ENCODE measurements around the gene TIMM29. TPM values are rescaled to one million over a fixed set of nuclear protein-coding genes. Genes with fewer than 3 reads are reported as not detected.
A peak's percentile ranks its signal among the peaks of the same experiment; 100 is the strongest.

The TIMM29 gene
- 18.4 and 41.5 TPM in 2 replicates for total RNA-seq (ENCODE audit: low replicate concordance)

- H3K4me3 ChIP-seq (ENCODE audit: low read depth, low read length): peak within 1 kb of the TSS; percentile 88
- no peak for TF ChIP-seq CTCF (IDR thresholded peaks at IDR 0.05; ENCODE audit: insufficient read depth, low read length)
These were observed at the start of gene TIMM29, which contains the start of gene YIPF2 for GRCh38 chr19:10928563-10929401. Gene TIMM29, plus strand, starts transcription at chr19:10928811. Its CDS starts 12 bp downstream, at chr19:10928823. Gene YIPF2, minus strand, starts transcription at chr19:10928639. Its CDS starts 229 bp downstream, at chr19:10928410.

GRCh38 chr19:10881403-10882107, 47.1 kb upstream of the TIMM29 start:
- no peak overlapping the region for H3K4me3 ChIP-seq (ENCODE audit: low read depth, low read length)
- TF ChIP-seq CTCF (IDR thresholded peaks at IDR 0.05; ENCODE audit: insufficient read depth, low read length): no peak
- DNase-seq (ENCODE audit: low read depth): no peak

More at GRCh38 chr19:10928563-10929401, at the start of gene TIMM29, which contains the start of gene YIPF2:
- peak; percentile 99 for DNase-seq (ENCODE audit: low read depth)

GRCh38 chr19:10882108-10882457, 46.5 kb upstream of the TIMM29 start:
- no peak for DNase-seq (ENCODE audit: low read depth)
- TF ChIP-seq CTCF (IDR thresholded peaks at IDR 0.05; ENCODE audit: insufficient read depth, low read length): no peak
- H3K4me3 ChIP-seq (ENCODE audit: low read depth, low read length): no peak overlapping the region

GRCh38 chr19:10884274-10884673, 44.3 kb upstream of the TIMM29 start:
- DNase-seq (ENCODE audit: low read depth): peak; percentile 88
- no peak for TF ChIP-seq CTCF (IDR thresholded peaks at IDR 0.05; ENCODE audit: insufficient read depth, low read length)
- no peak overlapping the region for H3K4me3 ChIP-seq (ENCODE audit: low read depth, low read length)

- no peak for DNase-seq (ENCODE audit: low read depth)
- no peak for TF ChIP-seq CTCF (IDR thresholded peaks at IDR 0.05; ENCODE audit: insufficient read depth, low read length)
- no peak overlapping the region for H3K4me3 ChIP-seq (ENCODE audit: low read depth, low read length)
These were observed 43.1 kb upstream of the TIMM29 start for GRCh38 chr19:10885201-10886169.
